NCI-H524 treated with DMSO at 0.1 percent for 48 hours (cell line): Measurements from ENCODE around the gene TTC21A.

Experiments used
- DNase-seq: peaks from one replicate; lab custom pipeline; 2025; lab: John Stamatoyannopoulos, UW

TTC21A gene

GRCh38 chr3:39118931-39119660 lies 11.6 kb downstream of the TTC21A start:
- DNase-seq = no peak

- no peak for DNase-seq
Observed at GRCh38 chr3:39121621-39122020, 14.1 kb downstream of the TTC21A start.

- DNase-seq = no peak
Observed at GRCh38 chr3:39122813-39123212, 15.3 kb downstream of the TTC21A start.

- DNase-seq = no peak
Observed at GRCh38 chr3:39124876-39125840, 17.7 kb downstream of the TTC21A start.

- DNase-seq = no peak
Observed at GRCh38 chr3:39125841-39126500, 18.5 kb downstream of the TTC21A start.

- DNase-seq = no peak
Observed at GRCh38 chr3:39126532-39127071, 19.1 kb downstream of the TTC21A start.

- DNase-seq = no peak
Observed at GRCh38 chr3:39127269-39127907, 19.9 kb downstream of the TTC21A start.

GRCh38 chr3:39127908-39128304 lies 20.4 kb downstream of the TTC21A start:
- DNase-seq = no peak

- no peak for DNase-seq
Observed at GRCh38 chr3:39128951-39129350, 21.5 kb downstream of the TTC21A start.

- DNase-seq = no peak
Observed at GRCh38 chr3:39130026-39130425, 22.5 kb downstream of the TTC21A start.

GRCh38 chr3:39130693-39131265 lies 23.3 kb downstream of the TTC21A start:
- DNase-seq = no peak

- no peak for DNase-seq
Observed at GRCh38 chr3:39132096-39133092, 24.9 kb downstream of the TTC21A start.

- no peak for DNase-seq
Observed at GRCh38 chr3:39133093-39133490, 25.6 kb downstream of the TTC21A start.

GRCh38 chr3:39133822-39134221 lies 26.3 kb downstream of the TTC21A start:
- no peak for DNase-seq

- DNase-seq = no peak
Observed at GRCh38 chr3:39134305-39134704, 26.8 kb downstream of the TTC21A start.

GRCh38 chr3:39135170-39135805 lies 27.8 kb downstream of the TTC21A start:
- DNase-seq = no peak

GRCh38 chr3:39136533-39137434 lies 29.3 kb downstream of the TTC21A start:
- DNase-seq = no peak

- DNase-seq = no peak
Observed at GRCh38 chr3:39137435-39137936, 30.0 kb downstream of the TTC21A start.
